Effector memory CD8-positive, alpha-beta T cell (primary cell): ENCODE data around the gene PRR36.
"Not testable (repeated sequence)": the region's sequence is repeated elsewhere in the genome, so short reads cannot be mapped to it uniquely, and the experiment has no call there.

Source experiments
- ATAC-seq: fragments of 150-1000 bp; cut with Tn5 transposase; replicated peaks from 2 replicates; pipeline ENCODE4 v1.10.0; 2021; ENCODE audit warnings: mild to moderate bottlenecking, moderate library complexity
- DNase-seq, 3 experiments: peaks; one replicate each; pipeline ENCODE4 v3.0.0; 2021
- H3K27ac Mint-ChIP-seq, 2 donors: one replicate each; pipeline ENCODE4 v1.8.0; 2022; ENCODE audit warnings: mild to moderate bottlenecking in 2 of 2, mixed read lengths in 2 of 2, moderate library complexity in 2 of 2
- H3K27me3 Mint-ChIP-seq, 2 donors: one replicate each; pipeline ENCODE4 v1.8.0; 2022; ENCODE audit warnings: mixed read lengths in 2 of 2
- H3K36me3 Mint-ChIP-seq: one replicate; pipeline ENCODE4 v1.8.0; 2022; ENCODE audit warnings: mild to moderate bottlenecking, moderate library complexity, mixed read lengths; ENCODE audit not compliant: insufficient read depth
- H3K4me1 Mint-ChIP-seq, 2 donors: one replicate each; pipeline ENCODE4 v1.8.0; 2022; ENCODE audit warnings: low read depth in 2 of 2, mixed read lengths in 2 of 2
- H3K4me3 Mint-ChIP-seq, 2 donors: one replicate each; pipeline ENCODE4 v1.8.0; 2022; ENCODE audit warnings: mild to moderate bottlenecking in 2 of 2, mixed read lengths in 2 of 2, moderate library complexity in 2 of 2
- H3K9me3 Mint-ChIP-seq, 2 donors: one replicate each; pipeline ENCODE4 v1.8.0; 2022; ENCODE audit warnings: mixed read lengths in 2 of 2

PRR36 gene

DNA sequence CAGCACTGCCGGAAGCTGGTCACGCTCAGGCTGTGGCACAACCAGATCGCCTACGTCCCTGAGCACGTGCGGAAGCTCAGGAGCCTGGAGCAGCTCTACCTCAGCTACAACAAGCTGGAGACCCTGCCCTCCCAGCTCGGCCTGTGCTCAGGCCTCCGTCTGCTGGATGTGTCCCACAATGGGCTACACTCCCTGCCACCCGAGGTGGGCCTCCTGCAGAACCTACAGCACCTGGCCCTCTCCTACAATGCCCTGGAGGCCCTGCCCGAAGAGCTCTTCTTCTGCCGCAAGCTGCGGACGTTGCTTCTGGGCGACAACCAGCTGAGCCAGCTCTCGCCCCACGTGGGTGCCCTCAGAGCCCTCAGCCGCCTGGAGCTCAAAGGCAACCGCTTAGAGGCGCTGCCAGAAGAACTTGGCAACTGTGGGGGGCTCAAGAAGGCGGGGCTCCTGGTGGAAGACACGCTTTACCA is 26.2 kb upstream of the PRR36 start:
- H3K9me3 Mint-ChIP-seq = no peaks in the 10 kb centered on the region
- peaks cover 17 to 19% of the 10 kb centered on the region in 2 donors for H3K4me1 Mint-ChIP-seq
- H3K4me3 Mint-ChIP-seq = no peak overlapping the region
- peaks cover 11 to 14% of the 10 kb centered on the region in 2 donors for H3K27me3 Mint-ChIP-seq
- no peak overlapping the region for H3K27ac Mint-ChIP-seq
- H3K36me3 Mint-ChIP-seq = peaks cover 27% of the 10 kb centered on the region
- no peak for ATAC-seq
- DNase-seq = no peak

DNA sequence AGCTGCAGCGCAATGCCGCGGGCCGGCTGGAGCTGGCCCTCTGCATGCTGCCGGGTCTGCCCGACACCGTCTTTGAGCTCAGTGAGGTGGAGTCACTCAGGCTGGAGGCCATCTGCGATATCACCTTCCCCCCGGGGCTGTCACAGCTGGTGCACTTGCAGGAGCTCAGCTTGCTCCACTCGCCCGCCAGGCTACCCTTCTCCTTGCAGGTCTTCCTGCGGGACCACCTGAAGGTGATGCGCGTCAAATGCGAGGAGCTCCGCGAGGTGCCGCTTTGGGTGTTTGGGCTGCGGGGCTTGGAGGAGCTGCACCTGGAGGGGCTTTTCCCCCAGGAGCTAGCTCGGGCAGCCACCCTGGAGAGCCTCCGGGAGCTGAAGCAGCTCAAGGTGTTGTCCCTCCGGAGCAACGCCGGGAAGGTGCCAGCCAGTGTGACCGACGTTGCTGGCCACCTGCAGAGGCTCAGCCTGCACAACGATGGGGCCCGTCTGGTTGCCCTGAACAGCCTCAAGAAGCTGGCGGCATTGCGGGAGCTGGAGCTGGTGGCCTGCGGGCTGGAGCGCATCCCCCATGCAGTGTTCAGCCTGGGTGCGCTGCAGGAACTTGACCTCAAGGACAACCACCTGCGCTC is 25.7 kb upstream of the PRR36 start:
- no peak overlapping the region for H3K4me3 Mint-ChIP-seq
- peaks cover 13% of the 10 kb centered on the region in 2 donors for H3K4me1 Mint-ChIP-seq

GRCh38 chr19:7898967-7899366 is 24.8 kb upstream of the PRR36 start:
- H3K27me3 Mint-ChIP-seq = peaks cover 24 to 29% of the 10 kb centered on the region in 2 donors

More for the DNA sequence above, 25.7 kb upstream of the PRR36 start:
- no peaks in the 10 kb centered on the region for H3K9me3 Mint-ChIP-seq
- DNase-seq = no peak
- H3K27me3 Mint-ChIP-seq = peaks cover 15 to 20% of the 10 kb centered on the region in 2 donors
- H3K36me3 Mint-ChIP-seq = peaks cover 21% of the 10 kb centered on the region
- ATAC-seq = no peak
- H3K27ac Mint-ChIP-seq = no peak overlapping the region

DNA sequence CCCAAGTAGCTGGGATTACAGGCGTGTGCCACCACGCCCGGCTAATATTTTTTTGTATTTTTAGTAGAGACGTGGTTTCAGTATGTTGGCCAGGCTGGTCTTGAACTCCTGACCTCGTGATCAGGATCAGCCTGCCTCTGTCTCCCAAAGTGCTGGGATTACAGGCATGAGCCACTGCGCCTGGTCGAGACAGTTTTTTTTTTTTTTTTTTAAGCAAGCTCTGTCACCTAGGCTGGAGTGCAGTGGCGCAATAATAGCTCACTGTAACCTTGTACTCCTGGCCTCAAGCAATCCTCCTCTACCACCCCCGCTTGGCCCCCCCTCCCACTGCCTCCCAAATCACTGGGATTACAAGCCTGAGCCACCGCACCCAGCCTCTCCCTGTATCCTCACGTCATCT is 23.1 kb upstream of the PRR36 start:
- DNase-seq (no peak), ATAC-seq (no peak)
- H3K27me3 Mint-ChIP-seq = peaks cover 27 to 33% of the 10 kb centered on the region in 2 donors
- H3K36me3 Mint-ChIP-seq = no peaks in the 10 kb centered on the region
- H3K27ac Mint-ChIP-seq = no peak overlapping the region
- no peaks in the 10 kb centered on the region for H3K4me1 Mint-ChIP-seq
- H3K9me3 Mint-ChIP-seq = no peaks in the 10 kb centered on the region
- H3K4me3 Mint-ChIP-seq = no peak overlapping the region

More at GRCh38 chr19:7898967-7899366, 24.8 kb upstream of the PRR36 start:
- Mint-ChIP-seq H3K27ac (no peak overlapping the region), H3K4me1 (peaks cover 8 to 9% of the 10 kb centered on the region in 2 donors), H3K4me3 (no peak overlapping the region), H3K36me3 (peaks cover 12% of the 10 kb centered on the region), H3K9me3 (no peaks in the 10 kb centered on the region)
- ATAC-seq = no peak
- no peak for DNase-seq

DNA sequence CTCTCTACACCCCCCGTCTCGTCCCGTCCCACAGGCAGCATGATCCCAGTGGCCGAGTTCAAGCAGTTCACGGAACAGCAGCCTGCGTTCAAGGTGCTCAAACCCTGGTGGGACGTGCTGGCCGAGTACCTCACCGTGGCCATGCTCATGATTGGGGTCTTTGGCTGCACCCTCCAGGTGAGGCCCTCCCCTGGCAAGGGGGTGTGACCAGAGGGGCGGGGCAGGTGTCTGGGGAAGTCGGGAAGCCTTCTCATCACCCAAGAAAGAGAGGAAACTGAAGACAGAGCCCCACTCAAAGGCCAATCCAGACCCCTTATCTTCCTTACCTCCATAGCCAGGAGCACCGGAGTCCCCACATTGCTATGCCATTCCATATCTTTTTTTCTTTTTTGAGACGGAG is 21.4 kb upstream of the PRR36 start:
- Mint-ChIP-seq H3K9me3 (no peaks in the 10 kb centered on the region), H3K27me3 (peaks cover 27 to 43% of the 10 kb centered on the region in 2 donors), H3K4me1 (no peaks in the 10 kb centered on the region), H3K27ac (no peak overlapping the region), H3K36me3 (no peaks in the 10 kb centered on the region), H3K4me3 (no peak overlapping the region)
- ATAC-seq = no peak
- no peak for DNase-seq

- ATAC-seq = no peak
- Mint-ChIP-seq H3K27me3 (peaks cover 27 to 49% of the 10 kb centered on the region in 2 donors), H3K36me3 (no peaks in the 10 kb centered on the region), H3K9me3 (no peaks in the 10 kb centered on the region), H3K4me1 (no peaks in the 10 kb centered on the region), H3K4me3 (no peak overlapping the region), H3K27ac (no peak overlapping the region)
- DNase-seq = no peak
Measured at GRCh38 chr19:7894612-7895309, 20.6 kb upstream of the PRR36 start.

DNA sequence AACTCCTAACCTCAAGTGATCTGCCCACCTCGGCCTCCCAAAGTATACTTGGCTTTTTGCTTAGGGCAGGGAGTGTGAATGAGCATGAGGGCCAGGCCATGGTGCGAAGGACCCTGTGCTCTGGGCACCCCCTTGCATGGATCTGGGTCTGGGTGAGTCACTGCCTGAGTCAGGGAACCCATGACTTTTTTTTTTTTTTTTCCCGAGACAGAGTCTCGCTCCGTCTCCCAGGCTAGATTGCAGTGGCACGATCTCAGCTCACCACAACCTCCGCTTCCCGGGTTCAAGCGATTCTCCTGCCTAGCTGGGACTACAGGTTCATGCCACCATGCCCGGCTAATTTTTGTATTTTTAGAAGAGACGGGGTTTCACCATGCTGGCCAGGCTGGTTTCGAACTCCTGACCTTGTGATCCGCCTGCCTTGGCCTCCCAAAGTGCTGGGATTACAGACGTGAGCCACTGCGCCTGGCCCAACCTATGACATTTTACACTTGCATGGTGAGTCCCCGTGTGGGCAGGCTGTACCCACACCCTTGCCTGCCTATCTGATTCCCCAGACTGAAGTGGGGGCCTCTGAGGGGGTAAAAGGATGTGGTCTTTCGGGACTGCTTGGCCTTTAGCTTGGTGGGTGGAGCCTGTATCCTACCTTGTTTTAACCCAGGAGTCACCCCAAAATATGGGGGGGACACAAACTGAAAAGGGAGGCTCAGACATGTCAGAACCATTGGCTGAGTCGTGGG is 19.3 kb upstream of the PRR36 start:
- not testable (repeated sequence) for H3K4me1 Mint-ChIP-seq, ATAC-seq, H3K9me3 Mint-ChIP-seq, H3K4me3 Mint-ChIP-seq, H3K27ac Mint-ChIP-seq, H3K36me3 Mint-ChIP-seq, DNase-seq
- H3K27me3 Mint-ChIP-seq = peaks cover 36 to 61% of the 10 kb centered on the region in 2 donors

- Mint-ChIP-seq H3K4me1 (peaks cover 0 to 1% of the 10 kb centered on the region in 2 donors), H3K4me3 (no peak overlapping the region), H3K9me3 (no peaks in the 10 kb centered on the region), H3K27ac (no peak overlapping the region), H3K27me3 (peaks cover 10 to 42% of the 10 kb centered on the region in 2 donors), H3K36me3 (no peaks in the 10 kb centered on the region)
- no peak for DNase-seq
- ATAC-seq = no peak
Measured at GRCh38 chr19:7888826-7889217, 14.6 kb upstream of the PRR36 start.

DNA sequence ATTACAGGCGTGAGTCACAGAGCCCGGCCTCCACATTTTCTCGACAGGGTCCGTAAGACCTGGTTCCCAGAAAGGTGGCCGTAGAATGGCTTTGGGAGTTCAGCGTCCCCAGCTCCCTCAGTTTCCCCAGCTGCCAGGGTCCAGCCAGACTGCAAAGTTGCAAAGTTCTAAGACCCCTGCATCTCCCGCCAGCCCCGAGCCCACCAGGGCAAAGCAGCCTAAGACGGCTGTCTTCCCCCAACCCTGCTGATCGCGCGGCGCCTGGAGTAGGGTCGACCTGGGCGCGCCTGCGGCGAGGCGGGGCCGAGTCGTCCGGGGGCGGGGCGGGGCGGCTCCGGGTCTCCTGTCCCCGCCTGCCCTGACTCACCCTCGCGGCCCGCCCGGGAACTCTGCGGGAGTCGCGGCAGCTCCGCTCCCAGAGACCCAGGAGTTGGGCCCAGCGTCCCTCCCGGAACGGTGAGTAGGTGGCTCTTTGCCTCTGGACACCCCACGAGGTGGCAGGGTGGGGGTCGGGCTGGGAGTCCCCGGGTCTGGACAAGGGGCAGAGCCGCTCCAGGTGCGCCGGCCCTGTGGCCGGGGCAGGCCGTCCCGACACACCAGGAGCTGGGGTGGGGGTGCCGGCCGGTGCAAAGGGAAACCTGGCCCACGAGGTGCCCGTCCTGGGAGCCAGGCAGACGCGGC is 14.1 kb upstream of the PRR36 start, which contains the start of gene LRRC8E:
Gene LRRC8E (plus strand): TSS at position 366 of the 681 bp plus-strand sequence. CDS start 7,094 bp downstream, outside the sequence.
- H3K9me3 Mint-ChIP-seq = no peaks in the 10 kb centered on the region
- no peaks in the 10 kb centered on the region for H3K36me3 Mint-ChIP-seq
- ATAC-seq = peak; percentile 76
- no peak for DNase-seq
- H3K27me3 Mint-ChIP-seq = peaks cover 8 to 40% of the 10 kb centered on the region in 2 donors
- no peak within 1 kb of the TSS for H3K4me3 Mint-ChIP-seq
- no peak within 1 kb of the TSS for H3K27ac Mint-ChIP-seq
- H3K4me1 Mint-ChIP-seq = peaks cover 0 to 1% of the 10 kb centered on the region in 2 donors

DNA sequence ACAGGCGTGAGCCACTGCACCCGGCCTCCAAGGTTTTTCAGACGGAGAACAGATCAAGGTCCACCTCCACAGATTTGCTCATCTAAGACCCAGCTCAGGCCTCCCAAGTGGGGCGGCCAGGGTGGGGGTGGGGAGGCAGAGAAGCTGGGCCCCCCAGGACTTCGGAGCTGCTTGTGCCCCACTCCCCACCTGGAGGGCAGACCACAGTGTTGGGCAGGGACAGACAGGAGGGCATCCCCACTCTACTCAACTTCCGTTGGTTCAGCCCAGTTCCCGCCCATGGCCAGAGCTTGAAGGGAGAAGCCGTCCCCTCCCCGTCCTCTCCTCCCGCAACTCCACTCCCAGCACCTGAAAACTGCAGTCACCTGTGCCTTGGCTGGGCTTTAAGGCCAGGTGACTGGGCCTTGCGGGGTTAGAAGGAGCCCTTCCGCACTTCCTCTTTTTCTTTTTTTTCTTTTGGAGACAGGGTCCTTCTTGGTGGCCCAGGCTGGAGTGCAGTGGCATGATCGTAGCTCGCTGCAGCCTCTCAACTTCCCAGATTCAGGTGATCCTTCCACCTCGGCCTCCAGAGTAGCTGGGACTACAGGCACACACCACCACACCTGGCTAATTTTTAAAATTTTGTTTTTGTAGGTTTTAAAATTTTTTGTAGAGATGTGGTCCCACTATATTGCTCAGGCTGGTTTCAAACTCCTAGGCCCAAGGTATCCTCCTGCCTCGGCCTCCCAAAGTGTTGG is 13.4 kb upstream of the PRR36 start:
- Mint-ChIP-seq H3K9me3 (no peaks in the 10 kb centered on the region), H3K27me3 (peaks cover 8 to 40% of the 10 kb centered on the region in 2 donors), H3K4me1 (peaks cover 0 to 1% of the 10 kb centered on the region in 2 donors), H3K27ac (no peak overlapping the region), H3K4me3 (no peak overlapping the region), H3K36me3 (no peaks in the 10 kb centered on the region)
- DNase-seq (no peak), ATAC-seq (no peak)

- Mint-ChIP-seq H3K9me3 (no peaks in the 10 kb centered on the region), H3K36me3 (no peaks in the 10 kb centered on the region), H3K4me1 (peaks cover 0 to 1% of the 10 kb centered on the region in 2 donors), H3K4me3 (no peak overlapping the region), H3K27ac (no peak overlapping the region), H3K27me3 (peaks cover 8 to 30% of the 10 kb centered on the region in 2 donors)
- ATAC-seq (no peak), DNase-seq (no peak)
Measured at GRCh38 chr19:7885818-7886217, 11.6 kb upstream of the PRR36 start.

GRCh38 chr19:7883796-7884570 is 9.8 kb upstream of the PRR36 start:
- ATAC-seq = no peak
- Mint-ChIP-seq H3K27ac (no peak overlapping the region), H3K4me3 (no peak overlapping the region), H3K4me1 (peaks cover 0 to 1% of the 10 kb centered on the region in 2 donors), H3K27me3 (peaks cover 3 to 16% of the 10 kb centered on the region in 2 donors), H3K9me3 (no peaks in the 10 kb centered on the region), H3K36me3 (no peaks in the 10 kb centered on the region)
- DNase-seq = no peak
